Keratinocyte (primary cell): ENCODE results near the gene HSPA12B.

ENCODE experiments used
- CTCF ChIP-seq, 3 experiments: IDR thresholded peaks in 1 of 3; conservative IDR thresholded peaks in 1 of 3; optimal IDR thresholded peaks in 1 of 3; 2 replicates in 2 of 3; 3 replicates in 1 of 3; pipeline versions ENCODE3 to v1.5.1; 2011; ENCODE audit warnings: low read length in 3 of 3, mild to moderate bottlenecking in 3 of 3, moderate library complexity in 2 of 3, control low read depth in 1 of 3, inconsistent platforms in 1 of 3; ENCODE audit not compliant: insufficient read depth in 2 of 3; ENCODE audit errors: extremely low read depth in 1 of 3
- EZH2 ChIP-seq: IDR thresholded peaks from one replicate; pipeline ENCODE4 v1.6.1; 2012; ENCODE audit warnings: inconsistent platforms, mild to moderate bottlenecking, low read length, moderate library complexity

- TF ChIP-seq CTCF (optimal IDR thresholded peaks at IDR 0.05 in 1 of 3, IDR thresholded peaks at IDR 0.05 in 1 of 3, conservative IDR thresholded peaks at IDR 0.05 in 1 of 3; ENCODE audit: extremely low read depth in 1 of 3, insufficient read depth in 2 of 3, low read length in 3 of 3) (no peak), EZH2 (no peak)
These were observed 46.5 kb downstream of the HSPA12B start for GRCh38 chr20:3778976-3779375.
